Fibroblast of skin of back (primary cell): ENCODE measurements around the gene RFTN1.

Source experiments
- DNase-seq: peaks from one replicate; pipeline ENCODE4 v3.0.0-alpha.2; 2013

RFTN1 gene

GRCh38 chr3:16375891-16376290 is 137.6 kb downstream of the RFTN1 start:
- DNase-seq: no peak

- no peak for DNase-seq
Measured at GRCh38 chr3:16374935-16375245, 138.6 kb downstream of the RFTN1 start.

GRCh38 chr3:16374047-16374934 is 139.2 kb downstream of the RFTN1 start:
- DNase-seq: no peak

- no peak for DNase-seq
Measured at GRCh38 chr3:16373341-16373946, 140.1 kb downstream of the RFTN1 start.

- no peak for DNase-seq
Measured at GRCh38 chr3:16372362-16373292, 140.9 kb downstream of the RFTN1 start.

GRCh38 chr3:16370872-16371740 is 142.4 kb downstream of the RFTN1 start:
- DNase-seq: no peak

GRCh38 chr3:16370503-16370871 is 143.0 kb downstream of the RFTN1 start:
- DNase-seq: no peak

- peak; percentile 62 for DNase-seq
Measured at GRCh38 chr3:16369885-16370284, 143.6 kb downstream of the RFTN1 start.

- peak; percentile 60 for DNase-seq
Measured at GRCh38 chr3:16369276-16369675, 144.2 kb downstream of the RFTN1 start.

GRCh38 chr3:16366581-16366980 is 146.9 kb downstream of the RFTN1 start:
- no peak for DNase-seq

GRCh38 chr3:16365491-16366128 is 147.9 kb downstream of the RFTN1 start:
- no peak for DNase-seq

- DNase-seq: no peak
Measured at GRCh38 chr3:16364963-16365362, 148.5 kb downstream of the RFTN1 start.

- no peak for DNase-seq
Measured at GRCh38 chr3:16364323-16364722, 149.2 kb downstream of the RFTN1 start.

GRCh38 chr3:16363636-16364035 is 149.9 kb downstream of the RFTN1 start:
- no peak for DNase-seq

GRCh38 chr3:16362770-16363169 is 150.7 kb downstream of the RFTN1 start:
- peak; percentile 29 for DNase-seq

GRCh38 chr3:16361087-16361486 is 152.4 kb downstream of the RFTN1 start:
- DNase-seq: no peak

- no peak for DNase-seq
Measured at GRCh38 chr3:16359331-16359730, 154.2 kb downstream of the RFTN1 start.

- no peak for DNase-seq
Measured at GRCh38 chr3:16358336-16358735, 155.2 kb downstream of the RFTN1 start.

- DNase-seq: peak; percentile 33
Measured at GRCh38 chr3:16357186-16358121, 156.0 kb downstream of the RFTN1 start.

GRCh38 chr3:16355828-16356227 is 157.7 kb downstream of the RFTN1 start:
- DNase-seq: no peak

- no peak for DNase-seq
Measured at GRCh38 chr3:16354291-16354690, 159.2 kb downstream of the RFTN1 start.
